NCI-H526 (cell line): ENCODE measurements around the gene DNAJB2.
"Not testable (repeated sequence)": the region's sequence is repeated elsewhere in the genome, so short reads cannot be mapped to it uniquely, and the experiment has no call there.

Source experiments
- DNase-seq, 2 experiments: peaks; one replicate each; lab custom pipeline; 2025; lab: John Stamatoyannopoulos, UW

DNAJB2 gene

GRCh38 chr2:219300022-219300421 lies 20.9 kb downstream of the DNAJB2 start:
- no peak for DNase-seq

GRCh38 chr2:219302412-219302968 lies 23.3 kb downstream of the DNAJB2 start:
- no peak for DNase-seq

- DNase-seq, result no peak
Observed at GRCh38 chr2:219304223-219304622, 25.1 kb downstream of the DNAJB2 start.

GRCh38 chr2:219306047-219306446 lies 26.9 kb downstream of the DNAJB2 start:
- DNase-seq, result no peak

GRCh38 chr2:219308142-219309101 lies 29.3 kb downstream of the DNAJB2 start:
- DNase-seq, result peak; percentile 23 to 75

- peak; percentile 41 to 71 for DNase-seq
Observed at GRCh38 chr2:219309278-219309677, 30.1 kb downstream of the DNAJB2 start, which contains the start of gene PTPRN. Gene PTPRN (minus strand): TSS chr2:219309401. CDS start chr2:219309332, 69 bp downstream.

GRCh38 chr2:219312683-219313263 lies 33.6 kb downstream of the DNAJB2 start:
- DNase-seq, result not testable (repeated sequence)

- no peak for DNase-seq
Observed at GRCh38 chr2:219314804-219315468, 35.8 kb downstream of the DNAJB2 start.

- DNase-seq, result no peak
Observed at GRCh38 chr2:219323434-219323833, 44.3 kb downstream of the DNAJB2 start.

GRCh38 chr2:219325136-219325535 lies 46.0 kb downstream of the DNAJB2 start:
- no peak for DNase-seq

GRCh38 chr2:219325657-219326315 lies 46.6 kb downstream of the DNAJB2 start:
- no peak for DNase-seq

GRCh38 chr2:219327719-219328118 lies 48.6 kb downstream of the DNAJB2 start:
- DNase-seq, result no peak

GRCh38 chr2:219331560-219332213 lies 52.5 kb downstream of the DNAJB2 start:
- no peak for DNase-seq

GRCh38 chr2:219332542-219332941 lies 53.4 kb downstream of the DNAJB2 start, which contains the start of gene RESP18:
Gene RESP18 (minus strand): TSS chr2:219332744.
- no peak for DNase-seq

GRCh38 chr2:219334076-219334475 lies 54.9 kb downstream of the DNAJB2 start:
- DNase-seq, result no peak

GRCh38 chr2:219335373-219335786 lies 56.2 kb downstream of the DNAJB2 start:
- DNase-seq, result peak; percentile 5 to 15
